Fibroblast of villous mesenchyme (primary cell): ENCODE data around the gene ARHGDIB. TPM values are rescaled to one million over a fixed set of nuclear protein-coding genes. Genes with fewer than 3 reads are reported as not detected.

Experiments used
- DNase-seq: peaks from one replicate; pipeline ENCODE4 v3.0.0-alpha.2; 2010; ENCODE audit warnings: low read depth
- H3K4me3 ChIP-seq: 2 replicates; pipeline ENCODE4 v1.5.1; 2011; ENCODE audit warnings: low read depth, mild to moderate bottlenecking, low read length
- total RNA-seq: library from RNA; depleted of rRNA; stranded (reverse); fragments of >200 nt; gene quantifications from 2 replicates; pipeline ENCODE4 v1.2.3, GENCODE V29; 2012
- TF ChIP-seq, protein P1 (sequence below): IDR thresholded peaks from 2 replicates; pipeline ENCODE4 v1.5.1; 2012; ENCODE audit warnings: low read depth, mild to moderate bottlenecking, low read length; ENCODE audit not compliant: insufficient read depth

Gene ARHGDIB
- total RNA-seq, 1 donor = 17.3 TPM

DNA sequence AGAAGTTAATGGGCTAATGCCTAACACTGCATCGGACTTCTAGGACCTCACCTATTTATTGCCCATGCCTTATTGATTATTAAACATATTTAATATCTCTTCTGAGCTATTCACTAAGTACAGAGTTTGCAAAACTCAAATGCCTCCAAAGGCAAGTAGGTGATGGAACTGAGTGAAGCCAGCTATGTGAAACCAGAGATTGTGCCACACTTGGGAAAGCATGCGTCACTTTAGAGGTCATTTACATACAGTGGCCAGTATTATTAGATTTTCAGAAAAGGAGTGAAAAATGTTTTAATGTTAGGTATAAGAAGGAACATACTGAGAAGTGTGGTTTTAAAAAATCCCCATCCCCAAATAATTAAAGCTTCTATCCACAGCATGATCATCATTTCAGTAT, 39.2 kb upstream of the ARHGDIB start:
- TF ChIP-seq, protein P1, sequence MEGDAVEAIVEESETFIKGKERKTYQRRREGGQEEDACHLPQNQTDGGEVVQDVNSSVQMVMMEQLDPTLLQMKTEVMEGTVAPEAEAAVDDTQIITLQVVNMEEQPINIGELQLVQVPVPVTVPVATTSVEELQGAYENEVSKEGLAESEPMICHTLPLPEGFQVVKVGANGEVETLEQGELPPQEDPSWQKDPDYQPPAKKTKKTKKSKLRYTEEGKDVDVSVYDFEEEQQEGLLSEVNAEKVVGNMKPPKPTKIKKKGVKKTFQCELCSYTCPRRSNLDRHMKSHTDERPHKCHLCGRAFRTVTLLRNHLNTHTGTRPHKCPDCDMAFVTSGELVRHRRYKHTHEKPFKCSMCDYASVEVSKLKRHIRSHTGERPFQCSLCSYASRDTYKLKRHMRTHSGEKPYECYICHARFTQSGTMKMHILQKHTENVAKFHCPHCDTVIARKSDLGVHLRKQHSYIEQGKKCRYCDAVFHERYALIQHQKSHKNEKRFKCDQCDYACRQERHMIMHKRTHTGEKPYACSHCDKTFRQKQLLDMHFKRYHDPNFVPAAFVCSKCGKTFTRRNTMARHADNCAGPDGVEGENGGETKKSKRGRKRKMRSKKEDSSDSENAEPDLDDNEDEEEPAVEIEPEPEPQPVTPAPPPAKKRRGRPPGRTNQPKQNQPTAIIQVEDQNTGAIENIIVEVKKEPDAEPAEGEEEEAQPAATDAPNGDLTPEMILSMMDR = no peak
- no peak for DNase-seq
- no peak overlapping the region for H3K4me3 ChIP-seq

DNA sequence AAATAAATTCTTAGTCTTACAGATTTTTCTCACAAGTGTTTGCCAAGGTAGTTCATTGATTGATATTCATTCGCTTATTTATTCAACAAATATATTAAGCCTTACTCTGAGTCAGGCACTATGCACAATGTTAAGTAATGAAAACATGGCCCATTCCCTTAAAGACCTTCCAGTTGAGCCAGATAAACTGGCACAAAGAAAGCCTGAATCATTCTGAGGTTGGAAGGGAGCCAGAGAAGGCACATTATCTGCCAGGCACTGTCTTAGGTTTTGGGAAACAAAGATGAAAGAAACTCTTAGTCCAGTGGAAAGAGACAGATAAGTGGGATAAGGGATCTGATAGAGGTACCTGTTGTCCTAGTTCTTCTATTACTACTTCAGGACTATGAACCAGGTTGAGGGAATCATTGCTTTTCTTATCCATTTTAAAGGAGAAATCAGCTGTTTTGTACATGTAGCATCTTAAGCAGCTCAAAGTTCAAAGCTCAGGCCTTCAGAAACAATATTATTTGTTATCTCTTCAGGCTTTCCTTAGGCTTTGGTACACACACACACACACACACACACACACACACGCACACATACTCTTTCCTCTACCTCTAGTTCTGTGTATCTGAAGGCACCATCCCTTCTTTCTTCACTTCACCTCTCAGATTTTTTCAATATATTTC, 38.4 kb upstream of the ARHGDIB start:
- H3K4me3 ChIP-seq = no peak overlapping the region
- no peak for DNase-seq
- TF ChIP-seq, protein P1 = no peak

DNA sequence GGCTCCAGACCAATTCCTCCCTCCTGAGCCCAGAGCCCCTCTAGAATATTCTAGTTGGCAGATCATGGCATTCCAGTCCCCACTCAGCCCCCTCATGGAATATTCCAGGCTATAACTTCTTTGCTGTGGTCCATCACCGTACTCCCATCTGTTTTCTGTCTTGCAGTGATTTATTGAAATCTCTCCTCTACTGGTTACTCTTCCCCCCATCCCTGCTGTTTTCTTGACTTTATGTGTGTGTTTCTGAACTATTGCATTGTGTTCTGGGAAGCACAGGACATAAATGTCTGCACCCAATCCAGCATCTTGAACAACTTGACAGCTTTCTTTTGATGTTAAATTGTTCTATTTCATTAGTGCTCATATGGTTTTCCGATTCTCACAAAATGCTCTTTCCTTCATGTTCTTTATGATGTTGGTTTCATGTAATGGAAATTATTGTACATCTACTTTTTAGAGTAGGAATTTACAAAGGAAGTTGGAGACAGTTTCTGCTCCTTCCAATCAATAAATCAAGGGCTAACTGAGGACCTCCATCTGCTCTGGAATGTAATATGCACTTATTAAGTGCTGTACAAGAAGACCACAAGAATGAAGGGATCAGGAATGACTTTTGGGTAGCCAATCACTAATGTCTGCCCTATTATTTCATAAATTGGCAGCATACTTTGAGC, 37.8 kb upstream of the ARHGDIB start:
- TF ChIP-seq, protein P1 = no peak
- H3K4me3 ChIP-seq = no peak overlapping the region
- DNase-seq = peak; percentile 21

DNA sequence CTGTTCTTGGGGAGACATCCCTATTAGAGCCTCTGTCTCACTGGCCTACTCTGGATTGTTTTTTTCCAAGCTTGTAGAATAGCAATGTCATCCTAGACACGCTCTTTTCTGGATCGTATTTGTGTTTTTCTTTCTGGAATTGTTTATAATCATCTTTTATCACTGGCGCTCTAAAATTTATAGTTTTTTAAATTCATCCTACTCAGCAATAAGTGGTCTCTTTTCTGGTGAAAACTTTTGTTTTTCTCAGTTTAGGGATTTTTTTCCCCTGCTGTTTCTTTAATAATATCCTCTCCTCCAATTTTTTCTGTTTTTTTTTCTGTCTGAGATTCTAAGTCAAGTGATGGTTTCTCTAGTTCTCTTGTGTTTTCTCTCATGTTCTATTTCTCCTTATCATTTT, 36.6 kb upstream of the ARHGDIB start:
- no peak overlapping the region for H3K4me3 ChIP-seq
- TF ChIP-seq, protein P1 = no peak
- no peak for DNase-seq

DNA sequence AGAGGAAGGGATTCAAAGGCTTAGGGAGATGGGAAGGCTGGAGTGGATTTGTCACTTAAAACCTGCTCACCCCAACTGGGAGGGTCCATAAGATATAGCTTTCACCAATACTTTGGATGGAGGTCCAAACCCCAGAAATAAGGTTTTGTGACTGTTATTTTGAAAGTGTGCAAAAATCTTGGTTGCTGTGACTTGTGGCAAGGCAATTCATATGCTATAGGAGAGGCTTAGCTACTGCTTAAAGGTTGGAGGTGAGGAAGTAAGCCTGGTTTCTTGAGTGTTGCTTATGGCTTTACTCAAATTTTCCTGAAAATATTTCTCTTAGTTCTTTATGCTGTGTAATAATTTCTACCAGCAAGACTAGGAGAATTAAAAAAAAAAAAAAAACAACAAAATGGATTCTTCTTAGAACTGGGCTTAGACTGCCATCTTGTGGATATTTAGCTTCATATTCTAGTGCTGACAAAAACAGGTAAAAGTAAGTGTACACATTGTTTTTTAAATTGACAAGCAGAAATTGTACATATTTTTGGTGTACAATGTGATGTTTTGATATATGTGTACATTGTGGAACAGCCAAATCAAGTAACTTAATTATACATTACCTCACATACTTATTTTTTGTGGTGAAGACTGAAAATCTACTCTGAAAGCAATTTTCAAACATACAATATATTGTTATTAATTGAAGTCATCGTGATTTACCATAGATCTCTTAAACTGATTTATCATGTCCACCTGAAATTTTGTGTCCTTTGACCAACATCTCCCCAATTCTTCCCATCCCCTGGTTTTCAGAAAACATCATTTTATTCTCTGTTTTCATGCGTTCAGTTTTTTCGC, 34.4 kb upstream of the ARHGDIB start:
- peak; percentile 81 for DNase-seq
- TF ChIP-seq, protein P1 = peak; percentile 54
- no peak overlapping the region for H3K4me3 ChIP-seq

DNA sequence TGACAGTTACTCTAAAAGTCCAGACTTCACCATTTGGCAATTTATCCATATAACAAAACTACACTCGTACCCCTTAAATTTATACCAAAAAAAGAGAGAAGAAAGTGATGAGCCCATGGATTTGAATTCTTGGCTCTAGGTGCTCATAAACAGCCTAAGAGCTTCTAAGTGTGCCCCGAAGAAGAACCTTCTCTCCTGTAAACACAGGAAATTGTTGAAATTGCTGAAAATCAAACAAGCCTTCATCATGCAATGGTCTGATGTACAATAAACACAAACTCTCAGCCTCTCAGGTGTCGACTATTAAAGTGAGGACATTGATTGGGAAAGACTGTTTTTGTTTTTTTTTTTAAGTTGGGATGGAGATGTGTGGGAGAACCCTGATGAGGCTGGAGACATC, 33.2 kb upstream of the ARHGDIB start:
- TF ChIP-seq, protein P1 = no peak
- peak; percentile 52 for DNase-seq
- H3K4me3 ChIP-seq = no peak overlapping the region
